ENCODE data around the gene ZDHHC7. TPM values are rescaled to one million over a fixed set of nuclear protein-coding genes. Genes with fewer than 3 reads are reported as not detected.

ZDHHC7 gene
- total RNA-seq, 1 experiment from 2014 or later: 39.1 TPM

- no peak overlapping the region for H4K5ac ChIP-seq (ENCODE audit: insufficient read length, low read depth, low read length)
- no peak overlapping the region for H3K56ac ChIP-seq (ENCODE audit: insufficient read length, low read depth, low read length)
- no peak overlapping the region for H2BK5ac ChIP-seq (ENCODE audit: insufficient read length, low read length)
- no peak overlapping the region for H3T11ph ChIP-seq (ENCODE audit: low read length)
- no peak overlapping the region for H2AK5ac ChIP-seq (ENCODE audit: insufficient read length, low read length)
- H2BK15ac ChIP-seq (ENCODE audit: low read depth, low read length): no peak overlapping the region
- no peak overlapping the region for H3K27ac Mint-ChIP-seq
- no peaks in the 10 kb centered on the region; the same call in 1 of the 2 replicates for H3K27me3 ChIP-seq (ENCODE audit: insufficient read depth, low read length)
- TF ChIP-seq CTCF (conservative IDR thresholded peaks at IDR 0.05): no peak
- H4K8ac ChIP-seq (replicated peaks; ENCODE audit: insufficient read length, low read depth, low read length): no peak overlapping the region
- H3K79me2 ChIP-seq (ENCODE audit: insufficient read depth, low read length): no peaks in the 10 kb centered on the region
- no peak overlapping the region for H3K18ac ChIP-seq (ENCODE audit: insufficient read length, low read depth, low read length)
- peaks cover 4% of the 10 kb centered on the region for H3K23me2 ChIP-seq (ENCODE audit: insufficient read length, low read depth, low read length, poor library complexity, severe bottlenecking)
- no peak overlapping the region for H3K23ac ChIP-seq (ENCODE audit: insufficient read length, low read depth, low read length)
- H3K79me1 ChIP-seq (ENCODE audit: insufficient read depth, low read depth, low read length, poor library complexity, severe bottlenecking): no peaks in the 10 kb centered on the region
- no peak overlapping the region for H2BK12ac ChIP-seq (ENCODE audit: insufficient read length, low read depth, low read length)
- H3K9me3 ChIP-seq (ENCODE audit: control insufficient read depth, low read depth, low read length): no peaks in the 10 kb centered on the region
- no peaks in the 10 kb centered on the region for H3K36me3 Mint-ChIP-seq (ENCODE audit: insufficient read depth in 1 of 3, low read depth in 3 of 3)
- no peak overlapping the region for H2BK20ac ChIP-seq (ENCODE audit: low read depth, low read length, poor library complexity, severe bottlenecking)
- H3K27ac ChIP-seq (ENCODE audit: insufficient read length, low read depth, low read length): no peak overlapping the region
- no peaks in the 10 kb centered on the region for H3K4me1 ChIP-seq (ENCODE audit: insufficient read depth, low read length)
- H3K9me3 Mint-ChIP-seq: no peaks in the 10 kb centered on the region
- no peak overlapping the region for H2BK120ac ChIP-seq (ENCODE audit: low read depth, low read length, poor library complexity, severe bottlenecking)
- peaks cover 33 to 35% of the 10 kb centered on the region in 2 experiments for H3K4me1 Mint-ChIP-seq
- no peak overlapping the region for H3K4me3 Mint-ChIP-seq
- H3K14ac ChIP-seq (ENCODE audit: insufficient read depth, low read length): no peak overlapping the region
- DNase-seq: no peak
- H3K9ac ChIP-seq (ENCODE audit: extremely low read depth, insufficient read length, low read length): no peak overlapping the region
- no peak overlapping the region for H2AFZ ChIP-seq (ENCODE audit: low read length)
- H3K4ac ChIP-seq (ENCODE audit: low read depth, low read length): no peak overlapping the region
- WGBS (ENCODE audit: extremely low coverage, insufficient read length, low lambda C conversion rate): no CpG with 5 or more reads among the region's 5 CpGs
- peaks cover 26% of the 10 kb centered on the region for H3K27me3 Mint-ChIP-seq (ENCODE audit: low read depth)
- H4K91ac ChIP-seq (ENCODE audit: insufficient read length, low read depth, low read length): no peak overlapping the region
- no peaks in the 10 kb centered on the region for H4K20me1 ChIP-seq (ENCODE audit: control insufficient read depth, insufficient read depth, insufficient read length)
- H3K4me2 ChIP-seq (ENCODE audit: insufficient read depth, insufficient read length, low read length): no peak overlapping the region
Measured at GRCh38 chr16:85031451-85031850, 20.1 kb upstream of the ZDHHC7 start.

All from H9 (cell line).